Measurements from ENCODE around the gene SRSF2. TPM values are rescaled to one million over a fixed set of nuclear protein-coding genes. Genes with fewer than 3 reads are reported as not detected.
"Not testable (repeated sequence)": the region's sequence is repeated elsewhere in the genome, so short reads cannot be mapped to it uniquely, and the experiment has no call there.

Gene SRSF2
- total RNA-seq, 2 donors from 2014 or later = 78.1 to 108 TPM

- peak; percentile 46 to 58 for ATAC-seq
- peak; percentile 84 for DNase-seq
- intact Hi-C loops (cut with DNase I) = no loop called here
These were observed 11.4 kb downstream of the SRSF2 start for GRCh38 chr17:76725580-76726230.

- DNase-seq (no peak), ATAC-seq (no peak)
- intact Hi-C loops (cut with DNase I) = no loop called here
These were observed 13.3 kb downstream of the SRSF2 start for GRCh38 chr17:76723812-76724211.

DNA sequence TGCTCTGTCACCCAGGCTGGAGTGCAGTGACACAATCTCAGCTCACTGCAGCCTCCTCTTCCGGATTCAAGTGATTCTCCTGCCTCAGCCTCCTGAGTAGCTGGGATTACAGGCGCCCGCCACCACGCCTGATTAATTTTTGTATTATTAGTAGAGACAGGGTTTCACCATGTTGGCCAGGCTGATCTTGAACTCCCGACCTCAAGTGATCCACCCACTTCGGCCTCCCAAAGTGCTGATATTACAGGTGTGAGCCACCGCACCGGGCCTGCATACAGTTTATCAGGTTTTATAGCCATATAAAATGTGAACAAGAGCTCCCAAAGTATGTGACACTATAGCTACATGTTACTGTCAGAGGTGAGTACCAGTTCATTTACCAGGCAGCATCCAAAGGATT lies 14.2 kb downstream of the SRSF2 start:
- ATAC-seq; intact Hi-C loops (cut with DNase I); DNase-seq: not testable (repeated sequence)

GRCh38 chr17:76722279-76722678 lies 14.9 kb downstream of the SRSF2 start:
- DNase-seq = no peak
- intact Hi-C loops (cut with DNase I) = no loop called here
- no peak for ATAC-seq

GRCh38 chr17:76721463-76721862 lies 15.7 kb downstream of the SRSF2 start:
- DNase-seq (no peak), ATAC-seq (no peak)
- intact Hi-C loops (cut with DNase I) = no loop called here

GRCh38 chr17:76720941-76721340 lies 16.2 kb downstream of the SRSF2 start:
- ATAC-seq = no peak
- DNase-seq = no peak
- intact Hi-C loops (cut with DNase I) = no loop called here

DNA sequence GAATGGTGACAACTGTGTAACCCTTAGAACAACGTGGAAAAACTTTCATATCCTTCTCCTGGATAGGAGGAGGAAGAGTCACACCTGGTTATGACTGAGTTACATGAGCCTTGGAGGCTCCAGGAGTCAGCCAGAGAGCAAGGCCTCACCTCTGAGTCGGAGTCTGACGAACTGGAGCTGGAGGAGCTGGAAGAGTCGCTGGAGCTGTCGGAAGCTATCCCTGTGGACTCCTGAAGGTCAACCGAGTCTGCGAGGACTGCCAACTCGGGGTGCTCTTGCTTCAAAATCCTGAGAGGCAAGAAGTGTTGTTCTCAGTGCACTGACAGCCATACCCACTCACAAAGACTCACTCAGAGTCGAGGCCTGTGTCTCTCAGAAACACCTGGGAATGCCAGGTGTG lies 16.9 kb downstream of the SRSF2 start:
- intact Hi-C loops (cut with DNase I) = no loop called here
- ATAC-seq = no peak
- no peak for DNase-seq

- intact Hi-C loops (cut with DNase I) = loop anchor here in 1 of 2 donors (5.0 to 10.0 kb wide), 2 partner anchors 36 to 164 kb away; no protein-coding TSS in a partner anchor
- DNase-seq (no peak), ATAC-seq (no peak)
These were observed 18.6 kb downstream of the SRSF2 start for GRCh38 chr17:76718516-76718915.

GRCh38 chr17:76716839-76717215 lies 20.3 kb downstream of the SRSF2 start:
- peak in 1 of 2 donors; percentile 27 for ATAC-seq
- DNase-seq = no peak
- intact Hi-C loops (cut with DNase I) = loop anchor here in 1 of 2 donors (5.0 to 10.0 kb wide), 2 partner anchors 35 to 162 kb away; no protein-coding TSS in a partner anchor

DNA sequence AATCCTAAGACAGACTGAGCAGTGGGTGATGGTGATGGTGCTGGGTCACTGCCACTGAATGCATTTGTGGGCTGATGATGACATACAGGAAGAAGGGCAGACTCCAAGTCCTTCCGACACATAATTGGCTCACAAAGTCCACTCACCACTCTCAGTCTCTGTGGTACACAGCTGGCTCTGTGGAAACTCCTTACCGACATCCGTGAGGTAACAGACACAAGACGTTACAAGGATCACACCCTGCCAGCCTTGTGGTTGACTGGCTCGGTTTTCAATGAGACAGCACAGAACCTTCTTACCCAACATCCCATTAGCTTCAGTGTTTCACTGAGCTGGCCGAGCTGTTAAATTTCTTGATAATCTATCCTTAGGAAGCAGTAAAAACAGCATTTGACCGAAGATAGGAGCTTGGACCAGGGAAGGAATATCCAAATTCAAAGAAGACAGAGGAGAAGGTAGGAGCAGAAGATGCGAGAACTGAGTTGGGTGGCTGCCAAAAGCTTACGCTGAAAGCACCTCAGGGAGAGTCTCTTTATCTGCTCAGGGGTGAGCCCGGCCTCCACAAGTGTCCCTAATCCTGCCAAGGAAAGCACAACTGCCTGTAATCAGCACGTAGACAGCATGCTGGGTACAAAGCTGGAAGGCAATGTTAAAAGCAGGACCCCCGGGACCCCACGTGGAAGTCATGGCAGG lies 20.8 kb downstream of the SRSF2 start:
- ATAC-seq = peak; percentile 75 to 80
- DNase-seq = peak; percentile 78
- intact Hi-C loops (cut with DNase I) = loop anchor here in 1 of 2 donors (5.0 to 10.0 kb wide), 2 partner anchors 34 to 161 kb away; no protein-coding TSS in a partner anchor

DNA sequence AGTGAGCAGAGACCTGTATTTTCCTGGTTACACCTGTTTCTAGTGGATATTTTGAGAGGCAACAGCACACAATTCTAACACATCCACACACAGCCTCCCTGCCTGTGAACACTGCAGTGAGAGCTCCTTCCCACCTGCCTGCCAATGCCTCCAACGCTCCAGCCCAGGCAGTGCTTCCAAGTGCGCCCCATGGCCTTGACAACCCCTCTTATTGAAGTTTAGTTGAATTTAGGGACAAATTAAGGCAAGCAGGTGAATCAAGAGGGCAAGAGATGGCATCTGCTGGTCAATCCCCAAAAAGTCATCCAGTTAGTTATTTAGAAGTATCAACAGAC lies 21.7 kb downstream of the SRSF2 start:
- ATAC-seq (no peak), DNase-seq (no peak)
- intact Hi-C loops (cut with DNase I) = loop anchor here in 1 of 2 donors (5.0 to 10.0 kb wide), 2 partner anchors 33 to 161 kb away; no protein-coding TSS in a partner anchor

DNA sequence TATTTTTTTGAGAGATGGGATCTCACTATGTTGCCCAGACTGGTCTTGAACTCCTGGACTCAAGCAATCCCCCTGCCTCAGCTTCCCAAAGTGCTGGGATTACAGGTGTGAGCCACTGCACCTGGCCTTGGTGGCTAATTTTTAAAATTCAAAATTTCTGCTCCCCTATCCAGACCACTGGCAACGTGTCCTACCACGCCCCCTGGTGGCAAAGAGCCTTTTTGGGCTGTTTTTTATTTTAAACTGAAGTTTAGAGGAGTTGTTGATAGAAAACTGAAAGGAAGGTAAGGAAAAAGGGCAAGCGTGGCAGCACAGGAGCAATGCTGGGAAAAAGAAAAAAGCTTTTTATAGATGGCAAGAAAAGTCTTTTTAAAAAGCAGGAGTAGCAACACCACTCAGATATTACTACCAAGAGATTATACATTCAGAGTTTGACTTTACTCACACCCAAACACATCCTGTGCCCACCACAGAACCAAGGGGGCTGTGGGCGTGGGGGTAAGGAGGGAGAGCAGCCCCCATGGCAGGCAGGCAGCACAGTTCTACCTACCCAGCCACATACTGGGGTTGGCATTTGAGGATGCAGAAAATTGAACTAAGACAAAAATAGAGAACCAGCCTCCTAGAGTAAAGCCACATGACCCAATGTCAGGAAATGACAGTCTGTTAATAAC lies 22.2 kb downstream of the SRSF2 start:
- DNase-seq (peak; percentile 75), ATAC-seq (peak in 1 of 2 donors; percentile 14)
- intact Hi-C loops (cut with DNase I) = loop anchor here in 1 of 2 donors (5.0 to 10.0 kb wide), 2 partner anchors 33 to 160 kb away; no protein-coding TSS in a partner anchor

- DNase-seq = no peak
- intact Hi-C loops (cut with DNase I) = loop anchor here in 1 of 2 donors (10.0 kb wide), 1 partner anchor 160 kb away; no protein-coding TSS in a partner anchor
- no peak for ATAC-seq
These were observed 22.8 kb downstream of the SRSF2 start for GRCh38 chr17:76714336-76714735.

DNA sequence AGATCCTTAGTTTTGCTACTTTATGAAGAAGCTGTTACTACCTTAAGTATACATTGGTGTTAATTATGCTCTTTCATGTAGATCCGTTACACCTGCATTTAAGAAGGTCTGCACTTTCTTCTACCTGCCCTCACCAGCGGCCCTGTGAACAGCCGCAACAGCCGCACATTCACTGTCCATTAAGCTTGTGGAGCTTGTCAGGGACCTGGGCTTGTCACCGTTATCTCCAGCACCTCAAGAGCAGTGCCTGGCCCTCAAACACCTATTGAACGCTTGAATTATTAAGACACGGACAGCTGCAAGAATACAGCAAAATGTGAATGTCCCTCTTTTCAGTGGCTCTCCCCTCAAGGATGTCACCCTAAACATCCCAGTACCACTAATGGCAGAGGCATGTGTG lies 23.4 kb downstream of the SRSF2 start:
- ATAC-seq (no peak), DNase-seq (no peak)
- intact Hi-C loops (cut with DNase I) = loop anchor here in 1 of 2 donors (10.0 kb wide), 1 partner anchor 159 kb away; no protein-coding TSS in a partner anchor

DNA sequence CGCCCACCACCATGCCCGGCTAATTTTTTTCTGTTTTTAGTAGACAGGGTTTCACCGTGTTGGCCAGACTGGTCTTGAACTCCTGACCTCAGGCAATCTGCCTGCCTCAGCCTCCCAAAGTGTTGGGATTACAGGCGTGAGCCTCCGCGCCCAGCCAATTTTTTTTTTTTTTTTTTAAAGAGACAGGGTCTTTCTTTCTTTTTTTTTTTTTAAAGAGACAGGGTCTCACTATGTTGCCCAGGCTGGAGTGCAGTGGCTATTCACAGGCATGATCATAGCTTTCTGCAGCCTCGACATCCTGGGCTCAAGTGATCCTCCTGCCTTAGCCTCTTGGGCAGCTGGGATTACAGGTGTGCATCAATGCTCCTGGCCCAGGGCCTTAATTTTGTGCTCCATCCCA lies 24.8 kb downstream of the SRSF2 start:
- ATAC-seq, DNase-seq: not testable (repeated sequence)
- intact Hi-C loops (cut with DNase I) = loop anchor here in 1 of 2 donors (10.0 kb wide), 1 partner anchor 158 kb away; no protein-coding TSS in a partner anchor

DNA sequence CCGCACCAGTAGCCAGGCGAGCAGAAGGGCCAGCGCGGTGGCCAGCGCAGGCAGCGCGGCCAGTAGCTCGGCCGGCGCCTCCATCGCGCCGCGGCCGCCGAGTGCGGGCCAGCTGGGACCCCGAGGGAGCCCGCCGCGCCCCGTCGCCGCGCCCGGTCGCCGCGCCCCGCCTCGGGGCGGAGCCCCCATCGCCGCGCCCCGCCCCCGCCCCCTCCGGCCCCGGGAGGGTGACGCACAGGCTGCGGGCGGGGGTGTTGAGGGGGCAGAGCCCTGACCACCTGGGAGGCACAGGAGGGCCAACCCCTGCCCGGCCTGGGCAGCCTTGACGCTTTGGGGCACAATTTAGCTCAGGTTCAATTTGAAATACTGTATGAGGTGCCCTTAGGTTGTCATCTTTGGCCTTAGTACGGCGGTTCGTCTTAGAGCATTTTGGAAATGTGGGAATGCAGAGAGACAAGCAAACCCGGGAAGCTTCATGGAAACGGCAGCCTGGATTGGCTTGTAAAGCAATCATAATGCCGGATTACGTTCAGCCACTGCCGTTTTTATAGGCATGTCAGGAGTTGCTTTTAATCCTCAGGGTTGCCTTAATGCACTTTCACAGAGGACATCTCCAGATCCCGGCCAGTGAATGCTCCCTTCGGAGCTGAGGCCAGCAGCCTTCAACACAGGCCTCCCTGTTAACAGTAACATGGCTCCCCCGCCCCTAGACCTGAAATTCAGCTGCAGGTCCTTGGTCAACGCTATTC lies 26.1 kb downstream of the SRSF2 start, which contains the start of gene MXRA7:
Gene MXRA7, minus strand, starts transcription at position 103 of the 749 bp plus-strand sequence. Its CDS starts 19 bp downstream, at position 84.
- ATAC-seq (peak; percentile 67 to 72), DNase-seq (peak; percentile 80)
- intact Hi-C loops (cut with DNase I) = loop anchor here in 1 of 2 donors (10.0 kb wide), 1 partner anchor 156 kb away; no protein-coding TSS in a partner anchor

DNA sequence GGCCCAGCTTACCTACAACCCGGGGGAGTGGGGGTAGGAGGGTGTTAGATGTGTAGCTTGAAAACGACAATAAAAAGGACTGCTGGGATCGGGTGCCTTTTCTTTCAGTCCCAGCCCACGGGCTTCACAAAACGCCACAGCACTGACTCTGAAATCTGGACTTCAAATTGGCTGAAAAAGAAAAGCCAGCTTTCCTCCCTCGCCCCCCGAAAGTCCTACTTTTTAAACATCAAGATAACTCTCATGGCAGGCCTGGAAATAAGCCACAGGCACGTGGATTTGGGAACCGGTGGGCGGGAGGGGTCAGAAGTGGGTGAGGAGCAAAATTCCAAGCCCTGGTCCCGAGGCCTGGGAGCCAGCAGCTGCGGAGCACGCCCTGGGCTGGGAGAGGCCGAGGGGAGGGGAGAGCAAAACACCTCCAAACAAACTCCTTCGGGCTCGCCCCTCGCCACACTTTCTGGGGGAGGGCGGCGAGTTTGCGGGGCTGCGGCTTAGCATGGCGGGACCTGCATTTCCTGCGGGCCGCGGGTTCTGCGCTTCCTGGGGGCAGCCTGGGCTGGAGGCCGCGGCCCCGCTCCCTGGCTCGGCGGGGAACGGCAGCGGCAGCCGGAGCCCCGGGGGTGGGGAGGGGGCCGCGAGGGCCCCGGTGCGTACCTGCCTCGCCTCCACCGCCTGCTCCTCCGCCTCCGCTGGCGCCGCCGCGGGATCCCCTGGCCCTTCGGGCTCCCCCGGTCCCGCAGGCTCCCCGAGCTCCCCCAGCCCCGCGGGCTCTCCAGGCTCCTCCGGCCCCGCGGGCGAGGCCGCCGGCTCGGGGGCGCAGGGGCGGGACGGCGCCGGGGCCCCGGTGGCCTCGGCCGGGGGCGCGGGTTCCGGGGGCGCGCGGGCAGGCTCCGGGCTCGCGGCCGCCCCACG lies 26.9 kb downstream of the SRSF2 start:
- peak; percentile 10 to 12 for ATAC-seq
- DNase-seq = not testable (repeated sequence)
- intact Hi-C loops (cut with DNase I) = loop anchor here in 1 of 2 donors (10.0 kb wide), 1 partner anchor 155 kb away; no protein-coding TSS in a partner anchor

Measured in left cardiac atrium (tissue), 4 donors.